ENCODE measurements around the gene RGS13.
"Not testable (repeated sequence)": the region's sequence is repeated elsewhere in the genome, so short reads cannot be mapped to it uniquely, and the experiment has no call there.

DNA sequence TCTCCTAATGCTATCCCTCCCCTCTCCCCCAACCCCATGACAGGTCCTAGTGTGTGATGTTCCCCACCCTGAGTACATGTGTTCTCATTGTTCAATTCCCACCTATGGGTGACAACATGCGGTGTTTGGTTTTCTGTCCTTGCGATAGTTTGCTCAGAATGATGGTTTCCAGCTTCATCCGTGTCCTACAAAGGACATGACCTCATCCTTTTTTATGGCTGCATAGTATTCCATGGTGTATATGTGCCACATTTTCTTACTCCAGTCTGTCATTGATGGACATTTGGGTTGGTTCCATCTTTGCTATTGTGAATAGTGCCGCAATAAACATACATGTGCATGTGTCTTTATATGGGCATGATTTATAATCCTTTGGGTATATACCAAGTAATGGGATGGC, 47.1 kb downstream of the RGS13 start:
- TF ChIP-seq RAD51 (IDR thresholded peaks at IDR 0.05); SP1 (IDR thresholded peaks at IDR 0.05; ENCODE audit: low read depth, low read length); EZH2 (IDR thresholded peaks at IDR 0.05; ENCODE audit: borderline replicate concordance, control insufficient read depth, low read depth, low read length); CTCF (IDR thresholded peaks at IDR 0.05 in 2 of 3, conservative IDR thresholded peaks at IDR 0.05 in 1 of 3; ENCODE audit: control insufficient read depth in 2 of 3, extremely low read depth in 1 of 3, insufficient read depth in 1 of 3, low read depth in 3 of 3, low read length in 3 of 3); ZNF687 (IDR thresholded peaks at IDR 0.05); EP300 (IDR thresholded peaks at IDR 0.05; ENCODE audit: borderline replicate concordance in 1 of 2, control insufficient read depth in 1 of 2, low read depth in 2 of 2, low read length in 2 of 2); ETV6 (conservative IDR thresholded peaks at IDR 0.05 in 1 of 2, IDR thresholded peaks at IDR 0.05 in 1 of 2; ENCODE audit: borderline replicate concordance in 1 of 2, low read depth in 1 of 2); POLR2A (IDR thresholded peaks at IDR 0.05; ENCODE audit: low read depth, low read length): not testable (repeated sequence)
- TF ChIP-seq, protein P1, sequence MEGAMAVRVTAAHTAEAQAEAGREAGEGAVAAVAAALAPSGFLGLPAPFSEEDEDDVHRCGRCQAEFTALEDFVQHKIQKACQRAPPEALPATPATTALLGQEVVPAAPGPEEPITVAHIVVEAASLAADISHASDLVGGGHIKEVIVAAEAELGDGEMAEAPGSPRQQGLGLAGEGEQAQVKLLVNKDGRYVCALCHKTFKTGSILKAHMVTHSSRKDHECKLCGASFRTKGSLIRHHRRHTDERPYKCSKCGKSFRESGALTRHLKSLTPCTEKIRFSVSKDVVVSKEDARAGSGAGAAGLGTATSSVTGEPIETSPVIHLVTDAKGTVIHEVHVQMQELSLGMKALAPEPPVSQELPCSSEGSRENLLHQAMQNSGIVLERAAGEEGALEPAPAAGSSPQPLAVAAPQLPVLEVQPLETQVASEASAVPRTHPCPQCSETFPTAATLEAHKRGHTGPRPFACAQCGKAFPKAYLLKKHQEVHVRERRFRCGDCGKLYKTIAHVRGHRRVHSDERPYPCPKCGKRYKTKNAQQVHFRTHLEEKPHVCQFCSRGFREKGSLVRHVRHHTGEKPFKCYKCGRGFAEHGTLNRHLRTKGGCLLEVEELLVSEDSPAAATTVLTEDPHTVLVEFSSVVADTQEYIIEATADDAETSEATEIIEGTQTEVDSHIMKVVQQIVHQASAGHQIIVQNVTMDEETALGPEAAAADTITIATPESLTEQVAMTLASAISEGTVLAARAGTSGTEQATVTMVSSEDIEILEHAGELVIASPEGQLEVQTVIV (IDR thresholded peaks at IDR 0.05; ENCODE audit: borderline replicate concordance, partially characterized antibody) = not testable (repeated sequence)
